Suprapubic skin (tissue), 3 donors: ENCODE measurements around the gene BOLA3.

Experiments used
- CTCF ChIP-seq, 2 donors: fragments of 200-600 bp in 1 of 2; fragments of 450-650 bp in 1 of 2; sonication (generic) in 1 of 2; IDR thresholded peaks; one replicate each; pipeline ENCODE4 v1.5.1; 2016 to 2019; ENCODE audit warnings: antibody characterized with exemption in 2 of 2, mild to moderate bottlenecking in 1 of 2, moderate library complexity in 1 of 2
- EP300 ChIP-seq: sonication (generic); formaldehyde crosslinking; IDR thresholded peaks from one replicate; pipeline ENCODE4 v1.6.1; 2017; ENCODE audit warnings: antibody characterized with exemption
- POLR2A ChIP-seq, 2 donors: fragments of 450-650 bp; IDR thresholded peaks; one replicate each; pipeline ENCODE4 v1.6.1; 2017; ENCODE audit warnings: antibody characterized with exemption in 2 of 2, mild to moderate bottlenecking in 2 of 2, moderate library complexity in 2 of 2

GRCh38 chr2:74179063-74179865 lies 31.6 kb upstream of the BOLA3 start:
- TF ChIP-seq CTCF (IDR thresholded peaks at IDR 0.05) (no peak), POLR2A (IDR thresholded peaks at IDR 0.05) (no peak), EP300 (no peak)
